Measurements from ENCODE around the gene MSGN1.
"Not testable (repeated sequence)": the region's sequence is repeated elsewhere in the genome, so short reads cannot be mapped to it uniquely, and the experiment has no call there.

MSGN1 gene

GRCh38 chr2:17805166-17805565, 11.1 kb upstream of the MSGN1 start:
- DNase-seq (ENCODE audit: low spot score), result peak; percentile 38

DNA sequence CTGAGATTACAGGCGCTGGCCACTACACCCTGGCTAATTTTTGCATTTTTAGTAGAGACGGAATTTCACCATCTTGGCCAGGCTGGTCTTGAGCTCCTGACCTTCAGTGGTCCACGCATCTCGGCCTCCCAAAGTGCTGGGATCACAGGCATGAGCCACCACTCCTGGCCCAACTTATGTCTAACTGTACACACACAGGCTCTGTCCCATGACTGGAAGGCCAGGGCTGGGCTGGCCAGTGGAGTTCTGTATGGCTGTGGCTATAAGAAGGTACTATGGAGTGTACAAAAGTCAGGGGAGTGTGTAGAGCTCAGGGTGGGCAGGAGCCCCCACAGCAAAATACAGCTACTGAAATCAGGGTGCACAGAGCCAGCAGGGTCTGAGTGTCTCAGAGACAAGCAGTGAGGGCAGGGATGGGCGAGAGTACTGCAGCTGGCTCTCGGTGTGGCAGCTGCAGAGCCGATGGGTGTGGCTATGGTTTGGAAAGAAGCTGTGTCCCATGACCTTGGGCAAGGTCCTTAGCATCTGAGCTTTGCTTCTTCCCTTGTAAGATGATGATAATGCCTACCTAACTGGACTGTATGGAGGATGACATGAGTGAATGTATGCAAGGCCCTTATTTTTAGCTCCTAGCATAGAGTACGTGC, 10.4 kb upstream of the MSGN1 start:
- DNase-seq (ENCODE audit: low spot score), result no peak

DNA sequence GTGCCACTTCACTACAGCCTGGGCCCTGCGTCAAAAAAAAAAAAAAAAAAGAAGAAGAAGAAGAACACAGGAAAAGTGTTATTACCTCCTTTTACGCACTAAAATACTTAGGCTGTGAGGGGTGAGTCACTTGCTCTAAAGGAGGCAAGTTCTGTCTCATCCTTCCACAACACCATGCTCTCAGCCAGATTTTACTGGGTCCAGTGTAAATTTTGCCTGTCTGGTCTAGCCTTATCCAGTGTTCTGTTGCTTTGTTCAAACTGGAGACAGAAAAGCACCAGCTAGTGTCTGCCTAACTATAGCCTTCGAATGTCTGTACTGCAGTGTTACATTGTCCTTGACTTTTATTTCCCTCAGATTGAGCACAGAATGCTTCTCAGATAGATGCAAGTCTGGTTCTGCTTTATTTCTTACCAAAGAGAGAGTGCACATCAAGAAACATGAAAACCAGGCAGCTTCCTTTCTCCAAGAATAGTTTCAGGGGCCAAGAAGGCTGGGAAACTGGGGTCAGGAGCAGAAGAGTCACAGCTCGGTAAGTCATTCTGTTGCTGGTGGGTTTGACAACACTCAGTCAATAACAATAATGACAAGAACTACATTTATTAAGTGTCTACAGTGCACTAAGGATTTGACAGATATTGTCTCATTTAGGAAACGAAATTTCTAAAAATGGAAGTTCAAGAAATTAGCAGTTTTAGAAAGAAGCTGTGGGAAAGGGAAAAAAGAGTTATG, 3.1 kb upstream of the MSGN1 start:
- no peak for DNase-seq (ENCODE audit: low spot score)

DNA sequence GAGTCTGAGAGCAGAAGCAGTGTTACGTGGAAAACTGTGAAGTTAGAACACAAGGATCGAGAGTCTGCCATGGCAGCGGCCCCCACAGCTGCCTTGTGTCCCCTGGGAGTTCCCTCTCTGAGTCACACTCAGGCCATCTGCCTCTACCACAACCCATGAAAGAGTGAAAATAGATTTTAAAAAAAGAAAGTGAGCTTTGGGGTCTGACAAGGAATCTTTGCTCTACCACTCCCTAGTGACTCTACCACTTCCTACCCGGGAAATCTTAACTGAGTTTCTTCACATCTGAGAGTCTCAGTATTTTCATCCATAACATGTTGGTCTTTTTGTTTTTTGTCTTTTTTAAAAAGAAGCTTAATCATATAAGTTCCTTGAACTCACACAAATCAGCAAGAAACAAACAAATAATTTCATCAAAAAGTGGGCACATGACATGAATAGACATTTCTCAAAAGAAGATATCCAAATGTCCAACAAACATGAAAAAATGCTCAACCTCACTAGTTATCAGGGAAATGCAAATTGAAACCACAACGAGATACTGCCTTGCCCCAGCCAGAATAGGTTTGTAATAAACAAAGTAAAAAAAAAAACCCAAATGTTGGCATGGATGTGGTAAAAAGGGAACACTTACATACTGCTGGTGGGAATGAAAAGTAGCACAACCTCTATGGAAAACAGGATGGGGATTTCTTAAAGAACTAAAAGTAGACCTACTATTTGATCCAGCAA, 2.4 kb upstream of the MSGN1 start:
- peak; percentile 20 for DNase-seq (ENCODE audit: low spot score)

DNA sequence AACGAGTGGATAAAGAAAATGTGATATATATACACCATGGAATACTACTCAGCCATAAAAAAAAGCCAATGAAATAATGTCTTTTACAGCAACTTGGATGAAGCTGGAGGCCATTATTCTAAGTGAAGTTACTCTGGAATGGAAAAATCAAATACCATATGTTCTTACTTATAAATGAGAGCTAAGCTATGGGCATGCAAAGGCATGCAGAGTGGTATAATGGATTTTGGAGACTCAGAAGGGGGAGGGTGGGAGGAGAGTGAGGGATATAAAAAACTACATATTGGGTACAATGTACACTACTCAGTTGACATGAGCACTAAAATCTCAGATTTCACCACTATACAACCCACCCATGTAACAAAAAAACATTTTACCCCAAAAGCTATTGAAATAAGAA, 1.7 kb upstream of the MSGN1 start:
- DNase-seq (ENCODE audit: low spot score), result no peak

DNA sequence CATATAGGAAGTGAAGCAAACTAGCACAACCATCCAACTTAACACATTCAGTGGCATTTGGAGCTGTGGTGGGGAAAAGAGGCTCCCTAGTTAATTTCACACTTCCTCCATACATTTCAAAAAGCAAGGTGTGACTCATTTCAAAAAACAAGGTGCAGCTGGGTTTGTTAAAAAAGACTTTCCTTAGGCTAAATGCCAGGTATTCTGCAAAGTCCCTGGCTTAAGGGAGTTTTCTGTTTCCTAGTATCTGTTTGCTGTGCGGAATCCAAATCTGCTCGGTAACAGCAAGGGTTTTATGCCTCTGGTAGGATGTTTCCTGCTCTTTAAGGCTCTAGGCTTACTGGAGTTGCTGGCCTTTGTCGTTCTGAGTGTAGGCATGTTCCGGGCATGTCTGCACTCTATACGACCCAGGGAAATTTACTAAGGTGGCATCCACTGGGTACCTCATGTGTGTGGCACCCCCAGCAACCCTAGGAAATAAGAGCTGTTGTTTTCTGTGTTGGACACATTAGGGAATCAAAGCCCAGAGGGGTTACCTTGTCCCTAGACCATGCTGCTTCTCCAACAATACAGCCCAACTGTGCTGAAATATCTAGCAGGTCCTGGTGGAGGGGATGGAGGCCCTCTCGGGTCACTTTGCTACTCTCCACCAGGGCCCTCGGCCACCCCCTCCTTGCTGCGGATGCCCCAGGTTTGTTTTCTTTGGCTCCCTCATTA, 634 bp upstream of the MSGN1 start:
- DNase-seq (ENCODE audit: low spot score), result no peak

- DNase-seq (ENCODE audit: low spot score), result no peak
Observed at GRCh38 chr2:17818235-17818815, 2.1 kb downstream of the MSGN1 start.

- DNase-seq (ENCODE audit: low spot score), result no peak
Observed at GRCh38 chr2:17821080-17821479, 4.8 kb downstream of the MSGN1 start.

DNA sequence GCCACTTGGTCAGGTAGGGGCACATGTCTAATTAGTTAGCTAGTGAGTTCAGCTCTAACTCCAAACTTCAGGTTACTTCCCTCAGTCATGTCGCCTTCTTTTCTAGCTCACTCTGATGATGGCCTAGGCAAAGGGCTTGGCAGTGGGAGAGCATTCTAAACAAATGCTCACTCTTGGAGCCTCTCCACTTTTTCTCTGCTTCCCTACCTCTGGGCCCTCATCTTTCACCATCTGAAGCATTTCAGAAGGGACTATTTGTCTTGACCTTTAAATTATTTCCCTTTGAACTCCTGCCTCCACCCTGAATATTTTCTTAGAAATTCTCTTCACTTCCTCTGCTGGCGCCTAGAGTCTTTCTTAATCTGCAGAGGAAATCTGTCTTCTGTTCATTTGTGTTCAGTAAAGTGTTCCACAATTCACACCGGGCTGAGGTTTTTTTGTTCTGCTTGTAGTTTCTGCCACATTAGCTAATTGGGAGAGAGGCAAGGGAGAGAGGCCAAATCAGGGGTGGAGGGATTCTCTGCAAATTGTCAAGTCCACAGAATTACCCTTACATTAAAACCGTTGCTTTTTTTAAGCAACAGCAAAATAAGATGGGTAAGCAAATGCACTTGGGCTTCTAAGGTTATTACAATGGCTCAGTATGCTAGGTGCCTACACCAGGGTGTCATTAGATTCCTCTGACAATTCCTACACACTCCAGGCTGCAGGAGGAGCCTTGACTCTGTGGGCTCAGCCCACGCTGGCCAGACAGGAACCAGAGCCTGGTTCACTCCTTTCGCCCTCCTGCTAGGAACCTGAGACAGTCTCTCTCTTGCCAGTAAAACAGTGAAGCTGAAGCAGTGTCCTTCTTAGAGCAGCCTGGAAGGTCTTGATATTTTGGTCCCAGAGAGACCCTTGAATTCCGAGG, 5.5 kb downstream of the MSGN1 start:
- DNase-seq (ENCODE audit: low spot score), result no peak

GRCh38 chr2:17822445-17823117, 6.3 kb downstream of the MSGN1 start:
- no peak for DNase-seq (ENCODE audit: low spot score)

DNA sequence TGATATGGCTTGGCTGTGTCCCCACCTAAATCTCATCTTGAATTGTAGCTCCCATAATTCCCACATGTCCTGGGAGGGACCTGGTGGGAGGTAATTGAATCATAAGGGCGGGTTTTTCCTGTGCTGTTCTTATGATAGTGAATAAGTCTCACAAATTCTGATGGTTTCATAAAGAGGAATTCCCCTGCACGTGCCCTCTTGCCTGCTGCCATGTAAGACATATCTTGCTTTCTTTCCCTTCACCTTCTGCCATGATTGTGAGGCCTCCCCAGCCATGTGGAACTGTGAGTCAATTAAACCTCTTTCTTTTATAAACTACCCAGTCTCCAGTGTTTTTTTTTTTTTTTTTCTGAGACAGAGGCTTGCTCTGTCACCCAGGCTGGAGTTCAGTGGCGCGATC, 7.4 kb downstream of the MSGN1 start:
- DNase-seq (ENCODE audit: low spot score), result not testable (repeated sequence)

GRCh38 chr2:17827316-17827715, 11.1 kb downstream of the MSGN1 start:
- no peak for DNase-seq (ENCODE audit: low spot score)

DNA sequence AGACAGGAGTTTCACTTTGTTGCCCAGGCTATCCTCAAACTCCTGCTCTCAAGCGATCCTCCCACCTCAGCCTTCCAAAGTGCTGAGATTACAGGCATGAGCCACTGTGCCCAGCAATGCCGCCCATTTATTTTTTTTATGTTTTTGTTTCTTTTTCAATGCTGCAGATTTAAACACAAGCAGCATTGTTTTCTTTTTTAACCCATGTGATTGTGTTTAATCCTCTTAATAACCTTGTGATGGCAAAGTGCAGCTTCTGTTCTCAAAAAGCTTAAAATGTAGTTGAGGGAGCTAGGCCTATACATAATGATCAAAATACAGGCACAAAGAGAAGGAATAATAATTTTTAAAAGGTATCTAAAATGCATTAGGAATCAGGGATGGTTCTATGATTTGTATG, 11.5 kb downstream of the MSGN1 start:
- no peak for DNase-seq (ENCODE audit: low spot score)

- DNase-seq (ENCODE audit: low spot score), result peak; percentile 82
Observed at GRCh38 chr2:17830053-17831034, 14.1 kb downstream of the MSGN1 start.

- DNase-seq (ENCODE audit: low spot score), result no peak
Observed at GRCh38 chr2:17835516-17835915, 19.3 kb downstream of the MSGN1 start.

- no peak for DNase-seq (ENCODE audit: low spot score)
Observed at GRCh38 chr2:17839959-17840358, 23.7 kb downstream of the MSGN1 start.

DNA sequence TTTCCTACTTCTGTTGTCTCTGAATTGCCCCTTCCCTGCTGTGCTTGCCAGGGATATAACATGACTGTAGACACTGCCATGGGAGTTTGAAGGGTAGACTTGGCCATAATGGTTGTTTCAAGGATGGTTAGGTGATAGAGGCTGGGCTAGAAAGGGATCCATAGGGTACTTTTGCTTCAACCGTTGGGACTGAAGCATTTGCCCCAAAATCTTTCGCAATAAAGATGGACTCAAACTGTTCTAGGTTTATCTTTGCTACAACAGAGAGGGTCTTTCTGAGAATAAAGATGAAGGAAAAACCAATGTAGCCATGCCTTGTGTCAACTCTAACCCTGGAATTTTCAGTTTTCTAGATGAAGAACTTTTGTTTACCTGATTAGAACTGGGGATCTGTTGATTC, 27.2 kb downstream of the MSGN1 start:
- DNase-seq (ENCODE audit: low spot score), result no peak

DNA sequence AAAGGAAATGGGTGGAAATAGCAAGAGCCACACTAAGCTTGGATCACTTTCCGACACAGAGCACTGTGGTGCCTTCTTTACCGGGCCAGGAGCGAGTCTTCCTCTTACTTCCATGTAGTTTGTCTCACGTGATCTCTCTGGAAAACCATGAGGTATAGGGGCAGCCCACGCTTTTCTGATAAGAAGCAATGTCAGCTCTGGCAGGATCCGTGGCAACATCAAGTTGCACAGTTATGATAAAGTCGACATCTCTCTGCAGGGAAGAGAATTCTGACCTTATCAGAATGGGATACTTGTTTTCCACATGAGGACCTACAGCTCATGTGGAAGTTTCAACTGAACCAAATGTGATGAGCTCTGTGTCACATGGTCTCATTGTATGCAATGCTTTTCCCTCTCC, 29.5 kb downstream of the MSGN1 start:
- DNase-seq (ENCODE audit: low spot score), result no peak

- DNase-seq (ENCODE audit: low spot score), result no peak
Observed at GRCh38 chr2:17846676-17847075, 30.4 kb downstream of the MSGN1 start.

Data from Ammon's horn (tissue), 1 donor.